ENCODE measurements around the gene KIF15. TPM values are rescaled to one million over a fixed set of nuclear protein-coding genes. Genes with fewer than 3 reads are reported as not detected.

Gene KIF15
- total RNA-seq (1 to 10 TPM in 4 of 5 donors, under 1 TPM in 1; 0.45 to 9.3 (median 2.3) TPM), polyA plus RNA-seq (1 to 10 TPM; 1.2 to 3.1 (median 2.7) TPM)
- long read RNA-seq, donor 1 = 0 reads
- long read RNA-seq, donor 2 = 0 reads
- long read RNA-seq, donor 3 = 0 reads
- long read RNA-seq, donor 4 = 0 reads
- long read RNA-seq, donor 5 = 0 reads
- long read RNA-seq, donor 6 = 0 reads
- long read RNA-seq, donor 7 = 0 reads
- long read RNA-seq, donor 8, full-length matches to known transcripts = 1 of 1 reads
- long read RNA-seq, donor 8, partial matches to known transcripts = 0 of 1 reads
- long read RNA-seq, donor 8, other reads (novel, unspliced or antisense) = 0 of 1 reads
- long read RNA-seq, donor 9 = 0 reads
- long read RNA-seq, donor 10, full-length matches to known transcripts = 1 of 1 reads
- long read RNA-seq, donor 10, partial matches to known transcripts = 0 of 1 reads
- long read RNA-seq, donor 10, other reads (novel, unspliced or antisense) = 0 of 1 reads

GRCh38 chr3:44761424-44762169, at the start of gene KIF15, which contains the start of gene KIAA1143:
Gene KIF15 (plus strand): TSS chr3:44761794. CDS start chr3:44761866, 72 bp downstream.
Gene KIAA1143 (minus strand): TSS chr3:44761619. CDS start chr3:44761602, 17 bp downstream.
- DNase-seq = peak; percentile 97 to 99
- 1 to 2% (median 1%) methylated on average over 53 to 64 of the region's 64 CpGs for WGBS, 5 donors
- Histone ChIP-seq H3K36me3 (peaks cover 0 to 19% (median 13%) of the 10 kb centered on the region in 4 donors), H3K27me3 (no peaks in the 10 kb centered on the region), H3K4me3 (peak within 1 kb of the TSS; percentile 63 to 91 (median 87)), H3K4me1 (peaks cover 5 to 28% (median 23%) of the 10 kb centered on the region in 4 donors), H3K9me3 (peaks cover 0 to 24% (median 12%) of the 10 kb centered on the region in 4 donors), H3K27ac (peak within 1 kb of the TSS; percentile 67 to 87 (median 78))
- no peak for TF ChIP-seq EP300 (IDR thresholded peaks at IDR 0.05)
- peak; percentile 88 to 97 (median 89) for TF ChIP-seq POLR2AphosphoS5 (IDR thresholded peaks at IDR 0.05)
- intact Hi-C loops (cut with DNase I; ENCODE audit: low total_unique reads) = no loop called here

GRCh38 chr3:44712455-44713075, 49.0 kb upstream of the KIF15 start, which contains the start of gene ZNF502:
Gene ZNF502 (plus strand): TSS chr3:44712660. CDS start chr3:44720262, 7,602 bp downstream.
- H3K4me1 ChIP-seq = peaks cover 0 to 17% (median 2%) of the 10 kb centered on the region in 4 donors
- intact Hi-C loops (cut with DNase I; ENCODE audit: low total_unique reads) = no loop called here
- H3K36me3 ChIP-seq = peaks cover 0 to 29% (median 19%) of the 10 kb centered on the region in 4 donors
- peak within 1 kb of the TSS; percentile 75 to 99 (median 87) for H3K4me3 ChIP-seq
- peaks cover 2 to 69% (median 32%) of the 10 kb centered on the region in 4 donors for H3K9me3 ChIP-seq
- 1 to 7% (median 3%) methylated on average over 9 to 36 of the region's 36 CpGs for WGBS, 5 donors
- peaks cover 0 to 8% (median 4%) of the 10 kb centered on the region in 3 donors for H3K27me3 ChIP-seq
- H3K27ac ChIP-seq = peak within 1 kb of the TSS; percentile 6 to 84 (median 76)
- TF ChIP-seq CTCF (IDR thresholded peaks at IDR 0.05) (peak in 2 of 7 experiments; percentile 18 to 19), POLR2AphosphoS5 (IDR thresholded peaks at IDR 0.05) (peak; percentile 23 to 77 (median 41)), POLR2A (IDR thresholded peaks at IDR 0.05) (no peak), EP300 (IDR thresholded peaks at IDR 0.05) (no peak)
- DNase-seq = peak; percentile 85 to 97

- H3K36me3 ChIP-seq = peaks cover 24 to 85% (median 56%) of the 10 kb centered on the region in 4 donors
- peaks cover 75 to 99% (median 94%) of the 10 kb centered on the region in 4 donors for H3K9me3 ChIP-seq
- H3K4me3 ChIP-seq = no peak overlapping the region
- TF ChIP-seq EP300 (IDR thresholded peaks at IDR 0.05) (no peak), CTCF (IDR thresholded peaks at IDR 0.05) (no peak), POLR2AphosphoS5 (IDR thresholded peaks at IDR 0.05) (no peak), POLR2A (IDR thresholded peaks at IDR 0.05) (no peak)
- no peaks in the 10 kb centered on the region for H3K27me3 ChIP-seq
- DNase-seq = no peak
- 96 to 98% (median 97%) methylated on average over 10 of the region's 10 CpGs for WGBS, 5 donors
- H3K4me1 ChIP-seq = no peaks in the 10 kb centered on the region
- no peak overlapping the region for H3K27ac ChIP-seq
- intact Hi-C loops (cut with DNase I; ENCODE audit: low total_unique reads) = no loop called here
Measured at GRCh38 chr3:44721231-44722102, 40.1 kb upstream of the KIF15 start.

GRCh38 chr3:44722103-44722401, 39.5 kb upstream of the KIF15 start:
- Histone ChIP-seq H3K36me3 (peaks cover 24 to 80% (median 54%) of the 10 kb centered on the region in 4 donors), H3K4me3 (no peak overlapping the region), H3K4me1 (no peaks in the 10 kb centered on the region), H3K27me3 (no peaks in the 10 kb centered on the region), H3K9me3 (peaks cover 75 to 100% (median 96%) of the 10 kb centered on the region in 4 donors), H3K27ac (no peak overlapping the region)
- no peak for TF ChIP-seq CTCF (IDR thresholded peaks at IDR 0.05)
- no peak for TF ChIP-seq POLR2A (IDR thresholded peaks at IDR 0.05)
- TF ChIP-seq POLR2AphosphoS5 (IDR thresholded peaks at IDR 0.05) = no peak
- no peak for TF ChIP-seq EP300 (IDR thresholded peaks at IDR 0.05)
- 97 to 100% (median 100%) methylated on average over 1 of the region's 1 CpG for WGBS, 5 donors
- DNase-seq = no peak
- intact Hi-C loops (cut with DNase I; ENCODE audit: low total_unique reads) = no loop called here

Data from stomach (tissue), 19 donors.